Activated T-cell treated with anti-CD3 and anti-CD28 coated beads for 1 hour (primary cell): Measurements from ENCODE around the gene GBGT1.
A peak's percentile ranks its signal among the peaks of the same experiment; 100 is the strongest.

ENCODE experiments used
- DNase-seq: peaks from one replicate; pipeline ENCODE4 v3.0.0-alpha.2; 2020; ENCODE audit warnings: low read depth

The GBGT1 gene

DNA sequence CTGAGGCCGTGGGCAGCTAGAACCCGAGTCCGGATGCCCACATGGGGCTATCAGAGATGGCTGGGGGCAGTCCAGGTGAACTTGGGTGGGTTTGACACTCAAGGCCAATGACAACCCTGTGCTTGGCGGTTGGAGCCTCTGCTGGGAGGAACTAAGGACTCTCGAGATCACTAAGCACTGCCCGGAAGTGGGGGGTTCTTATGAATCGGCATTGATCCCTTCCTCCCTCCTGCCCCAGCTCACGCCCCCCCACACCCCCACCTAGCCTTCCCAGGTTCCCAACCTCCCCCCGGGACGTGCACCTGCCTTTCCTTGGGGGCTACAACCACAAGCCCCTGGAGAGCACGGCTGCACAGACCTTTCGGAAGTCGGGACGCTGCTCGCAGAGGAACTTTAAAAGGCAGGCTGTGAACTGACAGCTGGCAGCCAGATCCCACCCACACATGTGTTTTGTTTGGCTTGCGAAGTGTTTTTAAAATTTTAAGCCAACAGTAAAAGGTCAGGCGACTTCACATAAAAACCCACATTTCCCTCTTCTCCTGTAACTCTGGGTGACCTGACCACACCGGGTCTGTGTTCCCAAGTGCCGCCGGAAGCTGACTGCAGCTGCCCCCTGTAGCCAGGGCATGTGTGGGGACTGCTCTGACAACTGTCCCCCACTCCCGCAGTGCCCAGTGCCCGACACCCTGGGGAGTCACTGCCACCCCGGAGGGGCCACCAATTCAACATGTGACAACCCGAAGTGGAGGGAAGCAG lies 37.6 kb downstream of the GBGT1 start:
- no peak for DNase-seq

DNA sequence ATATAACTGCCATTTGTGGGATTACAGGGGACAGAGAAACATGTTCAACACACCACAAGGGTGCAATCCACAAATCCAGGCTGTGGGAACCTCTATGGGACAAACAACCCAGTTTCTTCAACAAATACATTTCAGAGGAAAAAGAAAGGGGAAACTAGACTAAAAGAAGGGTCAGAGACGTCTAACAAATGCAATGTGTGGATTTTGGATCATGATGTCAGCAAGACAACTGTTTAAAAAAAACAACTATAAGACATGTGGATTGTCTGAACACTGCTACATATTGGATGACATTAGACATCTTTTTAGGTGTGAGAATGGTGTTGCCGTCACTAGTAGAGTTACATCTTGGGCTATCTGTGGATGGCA lies 38.8 kb downstream of the GBGT1 start:
- DNase-seq, result no peak

- no peak for DNase-seq
Observed at GRCh38 chr9:133124123-133124906, 39.4 kb downstream of the GBGT1 start.

GRCh38 chr9:133122935-133123611 lies 40.6 kb downstream of the GBGT1 start:
- no peak for DNase-seq

DNA sequence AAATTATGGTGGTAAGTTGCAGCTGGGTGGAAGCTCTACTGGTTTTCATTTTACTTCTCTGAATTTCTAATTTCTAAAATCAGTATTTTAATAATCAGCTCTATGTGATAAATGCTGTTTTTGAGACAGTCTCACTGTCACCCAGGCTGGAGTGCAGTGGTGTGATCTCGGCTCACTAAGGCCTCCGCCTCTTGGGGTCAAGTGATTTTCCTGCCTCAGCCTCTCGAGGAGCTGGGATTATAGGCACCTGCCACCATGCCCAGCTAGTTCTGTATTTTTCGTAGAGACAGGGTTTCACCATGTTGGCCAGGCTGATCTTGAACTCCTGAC lies 41.1 kb downstream of the GBGT1 start:
- no peak for DNase-seq

GRCh38 chr9:133121915-133122550 lies 41.7 kb downstream of the GBGT1 start:
- DNase-seq, result no peak

GRCh38 chr9:133121198-133121914 lies 42.4 kb downstream of the GBGT1 start, which contains the start of gene RALGDS:
Gene RALGDS (minus strand): TSS chr9:133121240. CDS start chr9:133121154, 86 bp downstream.
- peak; percentile 92 for DNase-seq

- DNase-seq, result no peak
Observed at GRCh38 chr9:133120501-133121197, 43.1 kb downstream of the GBGT1 start.

DNA sequence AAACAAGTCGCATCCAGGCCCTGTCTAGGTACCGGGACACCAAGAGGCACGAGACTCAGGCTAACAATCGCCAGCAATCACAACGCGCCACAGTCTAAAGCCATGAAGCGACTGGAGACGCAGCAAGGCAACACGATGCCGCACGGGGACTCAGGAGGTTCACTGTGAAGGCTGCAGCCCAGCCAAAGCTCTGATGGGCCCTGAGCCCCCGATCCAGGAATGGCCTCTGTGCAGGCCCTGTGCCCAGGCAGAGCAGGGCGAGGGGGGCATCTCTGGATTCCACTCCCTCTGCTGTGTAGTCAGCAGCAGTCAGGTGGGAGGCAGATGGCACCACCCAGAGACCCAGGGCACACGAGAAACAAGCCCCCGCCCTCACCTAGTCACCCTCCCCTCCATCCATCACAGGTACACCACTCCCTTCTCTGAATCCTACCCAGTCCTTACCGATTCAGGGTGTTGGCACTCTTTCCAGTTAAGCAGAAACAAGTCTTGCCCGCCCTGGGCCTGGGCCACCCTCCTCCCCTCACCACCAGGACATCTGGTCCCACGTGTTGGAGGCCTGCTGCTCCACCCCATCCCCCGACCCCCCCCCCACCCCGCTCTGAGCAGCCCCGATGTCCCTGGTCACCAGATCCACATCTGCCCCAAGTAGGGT lies 43.7 kb downstream of the GBGT1 start:
- DNase-seq, result no peak

DNA sequence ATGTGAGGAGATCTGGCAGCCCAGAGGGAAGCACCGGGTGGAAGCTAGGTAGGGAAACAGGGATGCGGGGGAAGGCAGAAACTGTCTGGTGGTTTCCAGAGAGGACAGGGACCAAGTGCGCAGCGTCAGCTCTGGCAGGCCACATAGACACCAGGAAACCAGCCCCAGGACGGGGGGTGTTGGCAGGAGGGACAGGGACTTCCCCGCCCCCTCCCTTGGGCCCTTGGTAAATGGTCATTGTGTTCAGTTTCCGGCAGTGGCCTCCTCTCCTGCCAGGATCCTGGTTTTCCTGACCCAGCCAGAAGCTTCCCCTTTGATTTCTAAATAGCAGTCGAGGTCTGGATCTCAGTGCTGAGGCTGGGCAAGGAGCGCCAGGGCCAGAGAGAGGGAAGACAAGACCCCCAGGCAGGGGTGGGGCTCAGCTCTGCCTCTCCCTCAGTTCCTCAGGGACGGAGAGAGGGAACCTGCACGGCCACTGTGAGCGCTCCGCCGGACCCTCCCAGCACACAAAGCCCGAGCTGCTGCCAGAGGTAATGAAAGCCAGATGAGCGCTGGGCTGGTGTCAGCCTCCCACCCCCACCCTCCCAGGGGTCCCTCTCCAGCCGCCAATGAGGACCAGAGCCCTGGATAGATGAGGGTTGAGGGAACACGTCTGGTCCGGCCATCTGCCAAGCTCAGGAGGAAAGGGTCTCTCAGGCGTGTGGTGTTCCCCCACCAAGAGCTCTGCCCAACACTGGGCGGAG lies 44.4 kb downstream of the GBGT1 start:
- no peak for DNase-seq

- no peak for DNase-seq
Observed at GRCh38 chr9:133118568-133118967, 45.1 kb downstream of the GBGT1 start.

- DNase-seq, result no peak
Observed at GRCh38 chr9:133118179-133118520, 45.6 kb downstream of the GBGT1 start.

GRCh38 chr9:133117271-133118178 lies 46.2 kb downstream of the GBGT1 start:
- no peak for DNase-seq

DNA sequence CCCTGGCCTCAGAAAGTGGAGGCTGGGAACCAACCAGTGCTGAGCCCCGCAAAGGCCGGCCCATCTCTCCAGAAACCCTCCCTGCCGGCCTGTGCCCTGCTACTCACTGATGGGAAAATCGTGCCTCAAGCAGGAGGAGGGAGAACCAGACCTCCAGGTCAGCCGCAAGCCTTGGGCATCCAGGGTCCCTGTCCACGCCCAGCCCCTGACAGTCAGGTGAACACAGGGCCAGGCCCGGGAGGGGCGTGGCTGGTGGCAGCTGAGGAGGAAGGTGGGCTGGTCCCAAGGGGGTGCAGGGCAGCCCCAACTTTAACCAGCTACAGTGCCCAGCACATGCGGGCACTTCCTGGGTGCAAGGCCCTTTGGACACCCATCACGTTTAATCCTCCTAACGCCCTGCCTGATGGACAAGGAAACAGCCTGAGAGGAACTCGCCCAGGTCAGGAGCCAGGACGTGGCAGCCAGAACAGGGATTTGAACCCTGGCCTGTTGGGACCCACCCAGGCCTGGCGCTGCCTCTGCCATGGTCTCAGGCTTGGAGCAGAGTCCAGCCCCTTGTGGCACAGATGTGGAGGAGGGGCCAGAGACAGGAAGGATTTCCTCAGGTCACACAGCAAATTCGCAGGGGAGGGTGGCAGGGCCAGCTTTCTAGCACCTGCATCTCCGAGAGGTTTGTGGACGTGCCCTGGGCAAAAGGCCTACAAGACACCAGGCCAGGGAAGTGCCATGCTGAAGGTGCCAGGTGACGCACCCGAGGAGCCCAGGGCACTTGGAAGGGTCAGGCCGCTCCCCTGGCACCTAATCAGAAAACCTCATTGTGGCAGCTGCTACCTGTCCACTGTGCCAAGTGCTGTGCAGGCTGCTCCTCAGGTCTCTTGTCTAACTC lies 47.1 kb downstream of the GBGT1 start:
- no peak for DNase-seq

DNA sequence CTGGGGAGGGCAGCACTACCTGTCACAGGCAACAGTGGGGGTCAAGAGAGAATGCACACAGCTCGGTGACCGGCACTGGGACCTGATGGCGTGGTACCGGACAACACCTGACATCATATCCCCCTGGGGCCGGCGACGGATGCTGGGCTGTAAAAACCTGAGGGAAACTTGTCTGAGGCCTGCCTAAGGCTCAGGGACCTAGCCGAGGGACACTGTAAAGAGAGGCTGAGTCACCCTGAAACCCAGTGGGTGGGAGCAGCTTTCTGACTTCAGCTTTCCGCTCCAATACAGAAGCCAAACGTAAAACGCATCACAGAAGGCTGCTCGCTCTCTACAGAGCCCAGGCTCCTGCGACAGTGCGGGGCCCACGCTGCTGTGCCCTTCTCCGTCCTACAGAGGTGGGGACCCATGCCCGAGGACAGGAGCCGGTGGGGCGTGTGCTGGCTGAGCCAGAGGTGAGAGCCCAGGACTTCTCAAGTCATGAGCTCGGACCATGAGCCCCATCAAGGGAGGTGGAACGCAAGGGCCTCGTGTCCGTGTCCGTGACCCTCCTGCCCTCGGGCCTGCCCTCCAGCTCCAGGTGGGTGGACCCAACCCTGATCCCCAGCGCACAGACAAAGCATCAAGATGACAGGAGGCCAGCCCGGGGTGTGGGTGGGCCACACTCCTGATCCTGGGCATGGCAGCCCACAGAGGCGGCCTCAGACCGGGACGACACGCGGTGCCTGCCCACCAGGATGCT lies 47.9 kb downstream of the GBGT1 start:
- no peak for DNase-seq

- no peak for DNase-seq
Observed at GRCh38 chr9:133114886-133115603, 48.7 kb downstream of the GBGT1 start.
